ENCODE data around the gene DNAJC19.
A peak's percentile ranks its signal among the peaks of the same experiment; 100 is the strongest.
"Not testable (repeated sequence)": the region's sequence is repeated elsewhere in the genome, so short reads cannot be mapped to it uniquely, and the experiment has no call there.

The DNAJC19 gene

DNA sequence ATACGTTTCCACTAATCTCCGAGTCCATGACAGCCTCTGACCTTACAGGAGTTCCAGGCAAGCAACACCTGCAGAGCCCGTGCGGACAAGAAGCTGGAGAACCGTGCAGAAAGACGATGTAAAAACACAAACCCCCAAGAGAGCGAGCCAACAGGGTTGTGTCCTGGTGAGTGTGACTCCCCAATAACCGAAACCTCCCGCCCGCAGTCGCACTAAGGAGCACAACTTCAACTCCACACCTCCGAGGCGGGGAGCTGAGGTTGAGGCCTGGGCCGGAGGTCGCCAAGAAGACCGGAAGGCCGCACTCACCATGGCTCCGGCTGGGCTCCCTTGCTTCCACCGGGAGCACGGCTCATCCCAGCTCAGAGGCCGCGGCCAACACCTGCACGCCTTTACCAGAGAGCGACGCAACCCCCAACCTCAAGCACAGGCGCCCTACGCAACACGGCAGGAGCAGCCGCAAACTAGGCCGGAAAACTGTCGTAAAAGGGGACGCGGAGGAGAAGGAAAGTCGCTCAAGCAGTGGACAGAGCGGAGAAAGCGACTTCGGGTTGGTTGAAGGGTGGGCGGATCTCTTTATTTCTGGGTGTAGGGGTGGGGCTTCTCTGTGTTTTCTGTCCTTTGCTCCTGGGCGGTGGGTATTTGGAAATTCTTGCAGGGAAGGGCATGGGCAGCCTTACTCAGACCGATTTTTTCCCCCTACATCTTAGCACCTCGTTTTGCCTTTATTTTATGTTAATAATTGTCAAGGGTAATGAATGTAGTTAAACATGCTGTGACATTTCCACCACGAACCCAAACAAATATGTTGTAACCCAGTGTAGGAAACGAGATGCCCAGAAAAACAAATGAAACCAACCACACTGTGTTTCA is at the start of gene DNAJC19:
TSS of gene DNAJC19 (minus strand) at position 446 of the 873 bp plus-strand sequence. CDS start at position 312, 134 bp downstream.
- DNase-seq, result peak; percentile 90

DNA sequence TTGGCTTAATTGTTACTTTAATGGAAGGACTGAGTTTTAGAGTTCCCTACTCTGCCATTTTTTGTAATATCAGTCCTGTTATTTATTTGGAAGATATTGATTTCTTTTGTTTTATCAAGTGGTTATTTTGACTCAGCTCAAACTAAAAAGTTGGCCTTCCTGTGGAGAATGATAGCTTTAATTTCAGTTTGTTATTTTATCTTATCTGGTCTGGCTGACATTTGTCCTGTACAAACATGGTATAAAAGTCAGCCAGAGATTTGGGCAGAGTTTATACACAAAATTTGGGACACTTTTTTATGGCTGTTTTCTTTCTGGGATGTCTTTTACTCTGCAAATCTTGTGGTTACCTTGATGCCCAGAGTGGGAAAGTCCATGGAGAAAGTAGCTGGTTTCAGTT is 41.4 kb upstream of the DNAJC19 start:
- DNase-seq, result no peak

DNA sequence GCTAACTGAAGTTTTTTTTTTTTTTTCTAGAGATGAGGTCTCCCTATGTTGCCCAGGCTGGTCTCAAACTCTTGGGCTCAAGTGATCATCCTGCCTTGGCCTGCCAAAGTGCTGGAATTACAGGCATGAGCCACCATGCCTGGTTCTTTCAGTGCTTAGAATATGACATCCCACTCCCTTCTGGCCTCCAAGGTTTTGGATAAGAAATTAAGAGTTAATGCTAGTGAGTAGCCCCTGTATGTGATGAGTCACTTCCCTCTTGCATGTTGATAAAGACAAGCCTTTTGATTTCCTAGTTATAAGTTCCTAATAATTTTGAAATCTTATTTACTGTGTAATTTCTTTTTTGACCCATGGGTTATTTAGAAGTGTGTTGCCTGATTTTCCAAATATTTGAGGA is 35.7 kb upstream of the DNAJC19 start:
- no peak for DNase-seq

DNA sequence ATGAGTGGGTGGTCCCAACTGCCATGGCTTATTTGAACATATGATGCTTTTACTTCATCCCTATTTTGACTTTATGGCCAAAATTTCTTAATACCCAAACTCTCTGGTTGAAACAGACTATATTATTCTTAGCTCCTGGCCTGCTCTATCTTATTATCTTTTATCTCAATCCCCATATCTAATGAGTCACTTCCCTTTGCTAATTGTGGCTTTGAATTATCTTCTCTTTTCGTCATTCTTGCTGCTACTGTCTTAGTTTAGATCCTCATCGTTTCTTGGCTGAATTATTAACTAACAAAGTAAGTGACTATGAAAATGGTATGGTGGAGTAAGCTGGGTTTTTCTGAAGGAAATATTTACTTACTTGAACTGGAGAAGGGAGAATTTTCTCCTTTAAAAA is 28.2 kb upstream of the DNAJC19 start:
- DNase-seq, result no peak

DNA sequence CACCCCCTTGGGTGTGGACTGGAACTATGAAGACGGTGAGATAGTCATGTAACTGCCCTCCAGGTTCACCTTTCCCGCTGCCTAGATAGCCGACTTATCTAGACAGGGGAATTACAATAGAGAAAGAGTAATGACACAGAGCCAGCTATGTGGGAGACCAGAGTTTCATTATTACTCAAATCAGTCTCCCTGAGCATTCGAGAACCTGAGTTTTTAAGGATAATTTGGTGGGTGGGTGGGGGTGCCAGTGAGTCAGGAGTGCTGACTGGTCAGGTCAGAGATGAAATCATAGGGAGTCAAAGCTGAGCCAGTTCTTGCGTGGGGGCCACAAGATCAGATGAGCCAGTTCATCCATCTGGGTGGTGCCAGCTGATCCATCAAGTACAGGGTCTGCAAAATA is 19.7 kb upstream of the DNAJC19 start:
- no peak for DNase-seq

DNA sequence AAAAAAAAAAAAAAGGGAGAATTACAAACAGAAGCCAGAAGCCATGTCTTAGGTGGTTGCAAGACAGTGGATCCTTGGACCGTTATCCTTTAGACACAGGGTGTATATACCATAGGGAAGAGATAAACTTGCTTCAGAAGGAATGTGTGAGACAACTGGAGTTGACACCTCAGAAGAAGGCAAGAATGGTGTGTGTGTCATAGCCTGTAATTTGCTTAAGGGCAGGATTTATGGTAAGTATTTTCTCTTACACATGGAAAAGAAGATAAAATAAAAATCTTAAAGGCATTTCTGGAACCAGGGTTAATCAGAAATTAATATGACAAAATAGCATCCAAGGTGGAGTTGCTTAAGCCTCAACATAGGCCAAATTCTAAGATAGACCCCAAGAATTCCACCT is 19.3 kb upstream of the DNAJC19 start:
- no peak for DNase-seq

DNA sequence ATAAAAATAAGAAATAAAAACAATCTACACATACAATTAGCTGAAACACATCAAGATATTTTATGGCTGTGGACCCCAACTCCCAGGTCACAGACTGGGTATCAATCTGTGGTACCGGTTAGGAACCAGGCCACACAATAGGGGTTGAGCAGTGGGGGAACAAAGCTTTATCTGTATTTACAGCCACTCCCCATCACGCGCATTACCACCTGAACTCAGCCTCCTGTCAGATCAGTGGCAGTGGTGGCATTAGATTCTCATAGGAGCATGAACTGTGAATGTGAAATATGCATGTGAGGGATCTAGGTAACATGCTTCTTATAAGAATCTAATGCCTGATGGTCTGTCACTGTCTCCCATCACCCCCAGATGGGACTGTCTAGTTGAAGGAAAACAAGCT is 17.7 kb upstream of the DNAJC19 start:
- DNase-seq, result no peak

DNA sequence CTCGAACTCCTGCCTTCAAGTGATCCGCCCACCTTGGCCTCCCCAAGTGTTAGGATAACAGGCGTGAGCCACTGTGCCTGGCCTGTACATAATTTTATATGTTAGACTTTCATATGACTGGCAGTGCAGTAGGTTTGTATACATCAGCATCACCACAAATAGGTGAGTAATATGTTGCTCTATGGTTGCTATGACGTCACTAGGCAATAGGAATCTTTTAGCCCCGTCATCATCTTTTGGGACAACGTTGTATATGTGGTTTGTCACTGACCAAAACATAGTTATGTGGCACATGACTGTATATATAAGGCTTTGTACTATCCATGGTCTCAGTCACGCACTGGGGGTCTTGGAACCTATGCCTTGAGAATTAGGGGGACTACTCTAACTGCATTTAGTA is 17.0 kb upstream of the DNAJC19 start:
- DNase-seq, result no peak

DNA sequence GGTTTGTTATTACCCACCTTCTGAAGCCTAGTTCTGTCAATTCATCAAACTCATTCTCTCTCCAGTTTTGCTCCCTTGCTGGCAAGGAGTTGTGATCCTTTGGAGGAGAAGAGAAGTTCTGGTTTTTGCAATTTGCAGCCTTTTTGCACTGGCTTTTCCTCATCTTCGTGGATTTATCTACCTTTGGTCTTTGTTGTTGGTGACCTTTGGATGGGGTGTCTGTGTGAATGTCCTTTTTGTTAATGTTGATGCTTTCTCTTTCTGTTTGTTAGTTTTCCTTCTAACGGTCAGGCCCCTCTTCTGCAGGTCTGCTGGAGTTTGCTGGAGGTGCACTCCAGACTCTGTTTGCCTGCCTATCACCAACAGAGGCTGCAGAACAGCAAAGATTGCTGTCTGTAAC is 13.9 kb upstream of the DNAJC19 start:
- DNase-seq, result not testable (repeated sequence)

DNA sequence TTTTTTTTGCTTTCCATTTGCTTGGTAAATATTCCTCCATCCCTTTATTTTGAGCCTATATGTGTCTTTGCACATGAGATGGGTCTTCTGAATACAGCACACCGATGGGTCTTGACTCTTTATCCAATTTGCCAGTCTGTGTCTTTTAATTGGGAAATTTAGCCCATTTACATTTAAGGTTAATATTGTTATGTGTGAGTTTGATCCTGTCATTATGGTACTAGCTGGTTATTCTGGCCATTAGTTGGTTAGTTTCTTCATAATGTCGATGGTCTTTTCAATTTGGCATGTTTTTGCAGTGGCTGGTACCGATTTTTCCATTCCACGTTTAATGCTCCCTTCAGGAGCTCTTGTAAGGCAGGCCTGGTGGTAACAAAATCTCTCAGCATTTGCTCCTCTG is 12.8 kb upstream of the DNAJC19 start:
- not testable (repeated sequence) for DNase-seq

DNA sequence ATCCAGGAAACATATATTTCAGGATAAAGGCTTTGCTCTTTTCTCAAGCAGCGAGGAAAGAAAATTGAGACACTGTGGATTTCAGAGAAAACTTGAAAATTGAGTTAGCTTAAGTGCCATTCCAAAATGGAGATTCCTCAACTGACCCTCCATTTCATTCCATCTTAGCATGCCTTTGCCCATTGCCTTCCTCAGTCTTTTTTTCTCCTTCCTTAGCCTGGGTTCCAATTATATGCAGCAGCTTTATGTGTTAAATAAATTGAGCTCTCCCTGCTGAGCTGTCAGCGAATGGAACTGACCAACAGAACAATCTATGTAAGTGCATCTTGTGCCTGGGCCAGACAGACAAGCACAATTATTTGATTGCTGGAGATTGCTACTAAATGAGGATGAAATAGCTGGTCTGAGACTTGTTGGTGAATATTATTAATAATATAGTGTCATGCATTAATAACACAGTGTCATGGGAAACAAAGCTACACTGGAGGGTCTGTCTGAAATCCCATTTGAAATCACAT is 6.9 kb upstream of the DNAJC19 start:
- DNase-seq, result no peak

DNA sequence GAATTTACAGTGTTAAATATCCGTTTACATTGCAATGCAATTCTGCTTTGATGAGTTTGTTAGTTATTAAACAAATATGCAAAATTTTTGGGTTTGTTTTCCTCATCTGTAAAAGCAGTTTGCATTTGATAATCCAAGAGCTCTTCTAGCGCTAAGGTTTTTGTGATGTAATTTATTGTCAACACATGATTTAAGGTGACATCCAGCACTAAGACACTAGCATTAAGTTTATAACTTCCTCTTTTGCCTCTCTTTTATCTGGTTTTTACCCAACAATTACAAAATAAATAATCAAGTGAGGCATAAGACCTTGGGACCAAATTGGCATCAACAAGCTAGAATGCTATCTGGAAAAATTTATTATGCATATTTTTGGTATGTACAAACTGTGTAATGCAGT is 969 bp upstream of the DNAJC19 start:
- no peak for DNase-seq

DNA sequence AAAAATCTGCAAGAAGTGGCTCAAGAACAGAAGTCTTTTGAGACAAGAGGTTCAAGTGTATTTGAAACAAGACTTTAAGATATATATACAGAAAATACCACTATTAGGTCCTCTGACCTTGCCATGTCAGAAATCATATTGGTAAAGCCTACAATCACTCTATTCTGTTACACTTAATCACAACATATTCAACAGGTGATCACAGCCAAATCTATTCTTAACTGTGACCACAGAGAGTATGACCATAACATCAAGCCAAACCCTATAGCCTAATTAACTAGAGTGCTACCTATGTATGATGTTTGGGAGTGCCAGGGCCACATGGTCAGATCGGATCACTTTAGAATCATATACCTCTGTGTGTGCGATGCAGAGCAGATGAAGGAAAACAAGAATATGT is 2.2 kb downstream of the DNAJC19 start:
- DNase-seq, result no peak

DNA sequence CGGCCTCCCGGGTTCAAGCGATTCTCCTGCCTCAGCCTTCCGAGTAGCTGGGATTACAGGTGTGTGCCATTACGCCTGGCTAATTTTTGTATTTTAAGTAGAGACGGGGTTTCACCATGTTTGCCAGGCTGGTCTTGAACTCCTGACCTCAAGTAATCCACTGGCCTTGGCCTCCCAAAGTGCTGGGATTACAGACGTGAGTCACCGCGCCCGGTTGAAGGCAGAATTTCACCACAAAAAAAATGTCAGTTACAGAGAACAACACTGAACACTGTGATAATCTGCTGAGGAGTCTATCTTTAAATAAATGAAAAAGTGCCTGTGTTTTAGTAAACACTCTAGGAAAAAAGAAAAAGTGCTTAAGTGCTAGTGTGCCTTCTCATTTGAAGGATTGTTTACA is 3.2 kb downstream of the DNAJC19 start:
- not testable (repeated sequence) for DNase-seq

DNA sequence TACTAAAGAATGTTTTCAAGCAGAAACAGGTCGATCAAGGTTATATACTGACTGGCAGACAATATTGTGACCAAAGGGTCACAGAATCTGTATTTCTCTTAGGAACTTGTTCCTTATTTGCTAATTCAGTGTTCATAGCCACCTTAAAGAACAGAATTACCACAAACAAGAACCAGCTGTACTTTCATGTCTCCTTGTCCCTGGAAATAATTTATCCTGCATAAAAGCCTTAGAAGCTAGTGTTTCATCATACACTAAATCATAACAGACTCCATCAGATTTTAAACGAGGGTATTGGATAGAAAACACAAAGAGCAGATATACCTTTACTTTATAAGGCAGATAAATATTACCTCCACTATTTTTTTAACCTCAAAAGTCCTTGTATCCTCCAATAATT is 6.4 kb downstream of the DNAJC19 start:
- no peak for DNase-seq

DNA sequence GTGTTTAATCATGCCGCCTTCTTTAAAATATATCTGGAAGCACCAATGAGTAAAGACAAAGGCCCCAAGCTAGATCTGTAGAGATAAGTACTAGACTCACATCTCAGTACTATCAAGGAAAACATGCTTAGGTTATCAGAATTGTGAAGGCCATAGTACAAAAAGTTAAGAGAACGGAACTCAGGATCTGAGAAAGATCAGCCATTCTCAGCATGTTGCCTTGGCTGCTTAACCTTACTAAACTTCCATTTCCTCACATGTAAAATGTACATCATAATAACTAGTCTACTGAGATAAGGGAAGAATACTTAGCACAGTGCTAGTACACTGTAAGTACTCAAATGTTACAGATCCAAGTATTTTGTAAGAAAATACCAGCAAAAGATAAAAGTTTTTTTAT is 7.6 kb downstream of the DNAJC19 start:
- DNase-seq, result no peak

DNA sequence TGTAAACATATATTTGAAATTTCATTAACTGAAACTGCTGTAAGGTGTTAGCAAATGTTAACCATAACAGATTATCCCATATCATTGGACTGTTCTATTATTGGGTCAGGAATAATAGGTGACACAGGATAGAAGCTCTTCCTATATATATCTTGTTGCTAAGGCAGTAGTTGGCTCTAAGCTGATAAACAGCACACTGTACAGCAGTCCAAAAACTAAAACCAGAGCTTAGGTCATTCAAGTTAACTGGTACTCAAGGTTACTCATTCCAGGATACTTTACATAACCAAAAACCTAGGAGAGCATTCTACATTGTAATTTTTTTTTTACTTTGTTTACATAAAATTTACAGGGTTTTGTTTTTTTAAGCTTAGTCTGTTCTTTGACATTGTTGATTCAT is 8.9 kb downstream of the DNAJC19 start:
- no peak for DNase-seq

DNA sequence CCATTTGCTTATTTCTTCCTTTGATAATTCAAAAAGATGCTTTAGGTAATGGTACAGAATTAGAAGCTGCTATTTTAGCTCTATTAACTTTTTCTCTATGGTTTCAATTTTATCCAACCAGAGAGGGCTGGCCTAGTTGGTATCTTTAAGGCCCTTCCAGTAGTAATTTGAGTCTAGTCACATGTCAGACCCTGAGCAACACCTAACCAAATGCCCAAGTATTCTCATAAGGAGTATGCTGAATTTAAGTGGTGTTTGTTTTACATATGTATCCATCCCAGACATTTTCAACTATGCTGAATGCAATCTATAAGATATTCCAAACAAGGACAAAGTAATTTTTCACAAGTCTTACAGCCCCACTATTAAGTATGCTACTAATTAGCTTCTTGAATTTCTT is 9.6 kb downstream of the DNAJC19 start:
- DNase-seq, result no peak

DNA sequence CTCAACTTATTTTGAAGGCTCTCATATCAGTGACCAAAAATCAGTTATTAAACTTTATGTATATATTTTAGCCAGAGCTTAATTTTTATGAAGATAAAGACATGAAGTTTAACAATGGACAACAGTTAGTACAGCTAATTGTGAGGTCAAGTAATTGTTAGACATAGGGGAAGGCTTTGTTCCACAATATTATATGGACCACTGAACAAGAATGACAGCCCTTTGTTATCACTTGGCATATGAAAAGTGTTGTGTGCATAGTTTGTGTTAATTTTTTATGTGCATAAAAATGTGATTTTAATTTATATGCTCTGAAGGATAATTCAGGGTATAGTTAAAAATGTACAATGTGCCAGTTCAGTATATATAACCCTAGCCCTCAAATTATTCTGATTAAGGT is 12.0 kb downstream of the DNAJC19 start:
- DNase-seq, result no peak

DNA sequence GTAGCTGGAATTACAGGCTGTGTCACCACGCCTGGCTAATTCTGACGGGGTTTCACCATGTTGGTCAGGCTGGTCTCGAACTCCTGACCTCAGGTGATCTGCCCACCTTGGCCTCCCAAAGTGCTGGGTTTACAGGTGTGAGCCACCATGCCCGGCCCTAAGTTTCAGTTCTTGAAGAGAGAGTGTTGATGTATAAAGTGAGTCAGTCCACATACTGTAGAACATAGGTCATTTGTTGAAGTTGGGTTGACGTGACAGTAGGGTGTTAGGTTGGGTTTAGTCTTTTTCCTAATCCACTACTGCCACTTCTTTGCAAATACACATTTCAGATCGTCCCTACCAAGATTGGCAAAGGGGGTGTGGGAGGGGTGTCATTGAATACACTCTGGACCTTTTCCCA is 15.2 kb downstream of the DNAJC19 start:
- DNase-seq, result no peak

DNA sequence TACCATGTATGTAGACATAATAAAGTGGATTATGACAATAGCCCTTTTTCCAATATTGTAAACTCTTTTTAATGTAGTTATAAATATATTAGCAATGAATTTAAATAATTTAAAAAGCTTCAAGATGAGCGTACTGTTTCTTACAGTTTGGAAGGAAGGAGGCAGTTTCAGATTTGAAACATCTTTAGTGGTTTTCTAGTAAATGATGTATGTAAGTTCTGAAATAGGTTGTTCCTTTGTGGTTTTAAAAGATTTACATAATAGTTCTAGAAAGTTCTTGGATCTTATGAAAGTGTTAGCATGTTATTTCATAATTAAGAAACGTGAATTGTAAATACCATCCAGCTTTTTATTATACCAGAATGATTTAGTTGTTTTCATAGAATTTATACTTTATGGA is 16.0 kb downstream of the DNAJC19 start:
- no peak for DNase-seq

DNA sequence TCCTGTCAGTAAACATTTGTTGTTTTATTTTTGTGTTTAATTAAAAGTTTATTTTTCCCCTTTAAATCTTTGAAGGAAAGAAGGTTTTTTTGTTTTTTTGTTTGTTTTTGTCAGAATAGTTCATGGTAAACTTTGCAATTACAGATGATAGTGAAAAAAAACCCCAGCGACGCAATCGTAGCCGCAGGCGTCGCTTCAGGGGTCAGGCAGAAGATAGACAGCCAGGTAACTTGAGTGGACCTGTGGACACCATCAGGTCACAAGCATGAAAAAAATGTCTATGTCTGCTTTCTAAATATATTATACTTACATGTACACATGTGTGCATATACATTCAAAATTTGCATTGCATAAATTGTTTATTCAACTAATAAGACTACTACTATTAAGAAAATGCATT is 18.6 kb downstream of the DNAJC19 start:
- no peak for DNase-seq

DNA sequence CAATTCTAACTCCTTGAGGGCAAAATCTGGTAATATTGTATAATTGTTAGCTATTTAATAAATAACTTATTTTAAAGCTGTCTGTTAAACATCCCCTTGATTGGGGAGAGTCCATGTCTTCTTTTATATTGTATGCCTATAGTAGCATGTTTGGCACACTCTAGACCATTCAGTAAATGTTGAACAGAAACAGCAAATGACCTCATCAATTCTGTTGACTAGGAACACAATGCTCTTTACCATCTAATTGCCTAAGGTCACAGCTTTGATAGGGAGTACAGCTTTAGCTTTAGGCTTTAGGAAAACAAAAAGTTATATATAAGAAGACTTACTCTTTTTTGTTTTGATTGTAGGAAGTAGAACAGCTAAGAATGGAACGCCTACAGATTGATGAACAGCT is 27.0 kb downstream of the DNAJC19 start:
- no peak for DNase-seq

DNA sequence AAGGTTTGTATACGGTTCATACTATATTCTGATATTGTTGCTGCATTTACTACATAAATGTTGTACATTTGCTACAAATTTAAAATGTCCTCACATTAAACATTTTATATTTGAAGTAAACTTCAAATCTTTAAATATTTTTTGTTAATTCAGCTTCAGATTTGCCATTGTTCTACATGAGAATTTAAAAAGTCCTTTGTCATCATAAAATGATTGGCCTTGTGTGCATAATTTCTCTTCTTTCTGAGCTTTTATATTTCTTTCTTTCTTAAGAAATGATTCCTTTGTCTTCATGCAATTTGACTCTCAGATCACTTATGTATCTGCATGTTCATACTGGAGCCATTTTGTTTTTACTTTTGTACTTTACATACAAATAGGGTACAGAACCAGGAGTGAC is 28.0 kb downstream of the DNAJC19 start:
- no peak for DNase-seq

DNA sequence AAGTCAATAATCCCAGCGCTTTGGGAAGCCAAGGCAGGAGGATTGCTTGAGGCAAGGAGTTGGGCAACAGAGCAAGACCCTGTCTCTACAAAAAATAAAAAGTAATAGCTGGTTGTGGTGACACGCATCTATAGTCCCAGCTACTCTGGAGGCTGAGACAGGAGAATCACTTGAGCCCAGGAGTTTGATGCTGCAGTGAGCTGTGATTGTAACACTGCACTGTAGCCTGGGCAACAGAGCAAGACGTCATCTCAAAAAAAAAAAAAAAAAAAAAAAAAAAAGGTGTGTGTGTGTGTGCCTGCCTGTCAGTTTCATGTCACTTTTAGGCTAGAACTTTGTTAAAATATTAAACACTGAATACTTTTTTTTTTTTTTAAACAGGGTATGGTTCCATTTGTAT is 28.4 kb downstream of the DNAJC19 start:
- DNase-seq, result no peak
